Activated CD4-positive, alpha-beta T cell treated with anti-CD3 and anti-CD28 coated beads, Interleukin-2, amount 10 ng/mL, durations not matched to agents 24 days and 14 days (primary cell): ENCODE measurements around the gene RCL1. TPM values are rescaled to one million over a fixed set of nuclear protein-coding genes. Genes with fewer than 3 reads are reported as not detected.
"Not testable (repeated sequence)": the region's sequence is repeated elsewhere in the genome, so short reads cannot be mapped to it uniquely, and the experiment has no call there.

Source experiments
- DNase-seq: peaks from one replicate; pipeline ENCODE4 v3.0.0; 2022
- H3K27ac Mint-ChIP-seq: one replicate; pipeline ENCODE4 v1.8.0; 2022; ENCODE audit warnings: mild to moderate bottlenecking, mixed read lengths
- H3K27me3 Mint-ChIP-seq: one replicate; pipeline ENCODE4 v1.8.0; 2022; ENCODE audit warnings: mixed read lengths
- H3K36me3 Mint-ChIP-seq: one replicate; pipeline ENCODE4 v1.8.0; 2022; ENCODE audit warnings: low read depth, mild to moderate bottlenecking, mixed read lengths
- H3K4me1 Mint-ChIP-seq: one replicate; pipeline ENCODE4 v1.8.0; 2021; ENCODE audit warnings: mixed read lengths
- H3K4me3 Mint-ChIP-seq: one replicate; pipeline ENCODE4 v1.8.0; 2022; ENCODE audit warnings: mild to moderate bottlenecking, moderate library complexity, mixed read lengths
- H3K9me3 Mint-ChIP-seq: one replicate; pipeline ENCODE4 v1.8.0; 2021; ENCODE audit warnings: mixed read lengths
- intact Hi-C: fragments of 100-400 bp; cut with micrococcal nuclease; formaldehyde crosslinking; loops from one replicate; pipeline ENCODE4 v1.15.1; 2023
- total RNA-seq: library from RNA; stranded (reverse); gene quantifications from 2 replicates; pipeline ENCODE4 v1.2.3, GENCODE V29; 2022

RCL1 gene
- total RNA-seq, 1 donor from 2014 or later: 44.6 TPM

DNA sequence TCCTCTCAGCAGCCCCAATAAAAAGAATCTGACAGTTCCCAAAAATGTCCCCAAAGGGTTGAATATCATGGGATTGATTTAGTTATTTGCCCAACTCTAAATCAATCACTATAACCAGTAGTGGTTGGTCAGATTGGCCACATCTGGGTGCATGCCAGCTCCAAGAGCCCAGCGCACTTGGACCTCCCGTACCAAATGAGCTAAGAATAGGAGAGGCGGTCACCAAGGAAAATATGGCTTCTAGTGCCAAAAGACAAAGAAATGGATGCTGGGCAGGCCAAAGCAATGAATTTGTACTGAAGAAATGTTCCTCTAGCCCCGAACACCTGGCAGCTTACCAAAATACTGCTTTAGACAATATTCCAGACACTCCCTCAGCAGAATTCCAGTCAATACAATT, 80.3 kb downstream of the RCL1 start:
- DNase-seq: no peak
- no peak overlapping the region for H3K4me3 Mint-ChIP-seq
- intact Hi-C loops: no loop called here

DNA sequence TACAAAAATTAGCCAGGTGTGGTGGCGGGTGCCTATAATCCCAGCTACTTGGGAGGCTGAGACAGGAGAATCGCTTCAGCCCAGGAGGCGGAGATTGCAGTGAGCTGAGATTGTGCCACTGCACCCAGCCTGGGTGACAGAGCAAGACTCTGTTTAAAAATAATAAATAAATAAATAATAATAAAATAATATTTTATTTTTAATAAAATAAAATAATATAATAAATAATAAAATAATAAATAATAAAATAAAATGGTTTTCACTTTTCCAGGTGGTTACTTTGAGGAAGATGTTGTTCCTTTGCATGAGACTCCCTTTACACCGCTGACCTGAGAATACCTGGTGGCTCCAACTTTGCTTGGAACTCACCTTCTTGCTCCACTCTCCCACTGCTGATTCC, 82.8 kb downstream of the RCL1 start:
- Mint-ChIP-seq H3K4me3 (no peak overlapping the region), H3K27me3 (no peaks in the 10 kb centered on the region), H3K27ac (no peak overlapping the region), H3K4me1 (peaks cover 8% of the 10 kb centered on the region), H3K9me3 (peaks cover 10% of the 10 kb centered on the region), H3K36me3 (peaks cover 9% of the 10 kb centered on the region)
- no peak for DNase-seq
- intact Hi-C loops: no loop called here

More for the DNA sequence above, 80.3 kb downstream of the RCL1 start:
- H3K9me3 Mint-ChIP-seq: peaks cover 7% of the 10 kb centered on the region
- H3K4me1 Mint-ChIP-seq: peaks cover 6% of the 10 kb centered on the region
- H3K36me3 Mint-ChIP-seq: peaks cover 13% of the 10 kb centered on the region
- no peaks in the 10 kb centered on the region for H3K27me3 Mint-ChIP-seq
- H3K27ac Mint-ChIP-seq: no peak overlapping the region

DNA sequence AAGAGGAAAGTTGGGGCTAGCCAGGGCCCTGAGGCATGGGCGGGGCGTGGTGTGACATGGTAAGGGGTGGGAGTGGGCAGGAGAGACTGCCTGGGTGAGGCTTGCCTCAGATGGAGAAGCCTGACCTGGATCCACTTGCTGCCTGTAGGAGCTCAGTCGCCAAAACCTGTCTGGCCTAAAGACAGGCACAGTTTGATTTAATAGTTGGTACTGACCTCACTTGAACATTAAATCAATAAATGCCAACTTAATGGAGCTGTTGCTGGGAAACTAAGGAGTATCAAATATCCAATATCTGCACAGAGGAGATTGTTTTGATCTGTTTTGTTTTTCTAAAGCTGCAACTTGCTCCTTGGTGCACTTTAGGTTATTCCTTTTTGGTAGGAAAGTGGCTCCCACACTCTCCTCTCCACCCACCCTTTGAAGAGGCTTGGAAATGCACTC, 86.4 kb downstream of the RCL1 start:
- Mint-ChIP-seq H3K27ac (no peak overlapping the region), H3K36me3 (peaks cover 5% of the 10 kb centered on the region), H3K9me3 (peaks cover 10% of the 10 kb centered on the region), H3K27me3 (no peaks in the 10 kb centered on the region), H3K4me3 (no peak overlapping the region), H3K4me1 (peaks cover 3% of the 10 kb centered on the region)
- intact Hi-C loops: no loop called here
- no peak for DNase-seq

DNA sequence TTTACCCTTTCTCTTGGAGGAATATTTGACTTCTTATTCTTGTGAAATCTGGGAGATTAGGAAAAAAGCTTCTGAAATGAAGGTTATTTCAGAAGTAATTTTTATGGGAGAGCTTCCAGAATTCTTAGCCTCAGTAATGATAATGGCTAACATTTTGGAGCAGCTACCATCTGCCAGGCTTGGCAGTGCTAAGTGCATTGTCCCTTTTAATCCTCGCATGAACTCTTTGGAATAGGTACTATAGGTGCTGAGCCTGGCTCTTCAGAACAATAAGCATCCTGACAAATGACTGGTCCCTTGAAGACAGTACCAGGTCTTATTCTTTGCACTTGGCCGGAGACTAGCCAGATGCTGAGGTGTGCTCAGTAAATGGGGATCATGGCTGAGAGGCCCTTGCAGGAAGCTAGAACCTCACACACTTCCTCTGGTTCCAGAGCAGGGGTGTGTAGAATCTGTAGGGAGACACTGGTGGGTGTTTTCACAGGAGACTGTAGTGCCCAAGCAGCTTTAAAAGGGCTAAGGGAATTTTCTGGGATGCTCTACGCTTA, 90.7 kb downstream of the RCL1 start:
- DNase-seq: no peak
- Mint-ChIP-seq H3K4me1 (peaks cover 2% of the 10 kb centered on the region), H3K27ac (no peak overlapping the region), H3K4me3 (no peak overlapping the region), H3K36me3 (peaks cover 2% of the 10 kb centered on the region), H3K9me3 (peaks cover 3% of the 10 kb centered on the region), H3K27me3 (no peaks in the 10 kb centered on the region)
- intact Hi-C loops: no loop called here

DNA sequence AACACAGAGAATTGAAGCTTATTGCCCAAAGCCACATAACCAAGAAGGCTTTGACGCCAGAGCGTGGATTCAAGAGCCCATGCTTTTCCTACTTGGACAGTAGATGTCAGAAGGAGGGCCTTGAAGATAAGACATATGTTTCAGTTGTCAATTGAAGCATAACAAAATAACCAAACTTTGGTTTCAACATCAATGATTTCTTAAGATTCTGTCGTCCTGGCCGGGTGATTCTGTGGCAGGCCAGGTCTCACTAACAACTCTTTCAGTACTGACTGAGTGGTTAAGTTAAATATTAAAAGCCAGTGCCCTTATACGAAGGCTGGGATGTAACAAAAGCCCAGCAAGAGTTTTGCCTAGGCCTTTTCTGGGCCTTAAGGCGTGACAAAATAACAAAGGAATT, 94.0 kb downstream of the RCL1 start:
- intact Hi-C loops: no loop called here
- no peak overlapping the region for H3K27ac Mint-ChIP-seq
- H3K9me3 Mint-ChIP-seq: peaks cover 3% of the 10 kb centered on the region
- H3K27me3 Mint-ChIP-seq: no peaks in the 10 kb centered on the region
- no peak for DNase-seq
- no peak overlapping the region for H3K4me3 Mint-ChIP-seq
- peaks cover 2% of the 10 kb centered on the region for H3K36me3 Mint-ChIP-seq
- no peaks in the 10 kb centered on the region for H3K4me1 Mint-ChIP-seq

DNA sequence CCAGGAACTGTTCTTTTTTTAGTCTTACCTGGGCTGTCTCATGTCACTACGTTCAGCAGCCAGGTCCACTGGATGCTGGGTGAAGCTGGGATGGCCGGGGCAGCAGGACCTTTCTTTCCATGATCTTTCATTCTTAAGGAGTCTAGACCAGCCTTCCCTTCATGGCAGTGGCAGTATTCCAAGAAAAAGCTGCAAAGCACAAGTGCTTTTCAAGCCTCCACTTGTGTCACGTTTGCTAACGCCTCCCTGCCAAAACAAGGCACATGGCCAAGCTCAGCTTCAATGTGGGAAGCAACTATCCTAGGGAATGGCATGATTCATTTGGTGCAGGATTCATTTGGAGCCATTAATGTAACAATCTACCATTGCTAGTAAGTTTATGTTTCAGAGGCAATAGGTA, 94.8 kb downstream of the RCL1 start:
- H3K27me3 Mint-ChIP-seq: no peaks in the 10 kb centered on the region
- intact Hi-C loops: no loop called here
- H3K36me3 Mint-ChIP-seq: peaks cover 4% of the 10 kb centered on the region
- no peak overlapping the region for H3K27ac Mint-ChIP-seq
- no peak for DNase-seq
- no peak overlapping the region for H3K4me3 Mint-ChIP-seq
- H3K9me3 Mint-ChIP-seq: peaks cover 6% of the 10 kb centered on the region
- H3K4me1 Mint-ChIP-seq: no peaks in the 10 kb centered on the region

DNA sequence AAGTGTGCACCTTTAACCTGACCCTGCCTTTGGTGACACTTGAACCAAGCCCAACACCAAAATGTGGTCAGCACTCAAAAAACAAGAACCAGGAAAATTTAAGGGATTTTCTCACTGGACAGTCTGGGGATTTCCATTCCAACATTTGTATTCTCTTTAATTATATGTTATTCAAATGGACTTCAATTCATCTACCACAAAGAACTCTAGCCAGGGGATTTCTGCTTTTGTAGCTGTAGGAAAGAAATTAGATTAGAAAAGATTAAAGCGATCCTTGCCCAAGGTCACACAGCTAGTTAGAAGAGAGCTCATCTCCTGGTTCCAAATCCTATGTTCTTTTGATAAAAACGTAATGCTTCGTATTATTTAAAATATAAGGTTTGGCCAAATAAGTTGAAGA, 97.5 kb downstream of the RCL1 start:
- Mint-ChIP-seq H3K27me3 (no peaks in the 10 kb centered on the region), H3K27ac (no peak overlapping the region), H3K9me3 (peaks cover 13% of the 10 kb centered on the region), H3K4me3 (no peak overlapping the region), H3K4me1 (peaks cover 8% of the 10 kb centered on the region), H3K36me3 (peaks cover 4% of the 10 kb centered on the region)
- no peak for DNase-seq
- intact Hi-C loops: no loop called here

DNA sequence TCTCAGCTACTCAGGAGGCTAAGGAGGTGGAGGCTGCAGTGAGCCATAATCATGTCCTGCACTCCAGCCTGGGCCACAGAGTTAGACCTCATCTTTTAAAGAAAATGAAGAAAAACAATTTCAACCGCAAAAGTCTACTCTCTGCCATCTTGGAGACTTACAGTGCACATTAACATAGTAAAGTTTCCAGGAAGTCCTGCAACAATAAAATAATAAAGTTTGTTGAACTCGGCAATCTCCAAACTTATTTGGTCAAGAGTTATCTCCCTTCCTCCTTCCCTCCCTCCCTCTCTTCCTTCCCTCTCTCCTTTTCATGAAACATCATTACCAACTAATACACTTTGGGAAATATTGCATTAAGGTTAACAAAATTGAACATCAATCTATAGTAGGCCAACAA, 98.2 kb downstream of the RCL1 start:
- Mint-ChIP-seq H3K27ac (no peak overlapping the region), H3K9me3 (peaks cover 13% of the 10 kb centered on the region), H3K36me3 (peaks cover 4% of the 10 kb centered on the region), H3K27me3 (no peaks in the 10 kb centered on the region), H3K4me3 (no peak overlapping the region), H3K4me1 (peaks cover 11% of the 10 kb centered on the region)
- intact Hi-C loops: no loop called here
- no peak for DNase-seq

DNA sequence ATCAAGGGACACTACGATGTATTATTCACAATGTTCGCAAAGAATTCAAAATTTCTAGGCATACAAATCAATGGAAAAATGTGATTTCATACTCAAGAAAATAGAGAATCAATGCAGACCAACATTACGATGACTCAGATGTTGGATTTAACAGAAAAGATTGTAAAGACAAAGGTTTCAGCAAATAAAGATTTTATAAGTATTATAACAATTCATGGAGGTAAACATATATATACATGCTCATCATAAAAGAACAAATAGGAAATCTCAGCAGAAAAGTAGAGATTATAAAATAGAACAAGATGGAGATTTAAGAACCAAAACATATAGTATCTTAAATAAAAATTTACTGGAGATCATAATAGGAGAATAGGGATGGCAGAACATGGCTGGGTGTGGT, 98.9 kb downstream of the RCL1 start:
- Mint-ChIP-seq H3K27me3 (no peaks in the 10 kb centered on the region), H3K27ac (no peak overlapping the region), H3K4me3 (no peak overlapping the region), H3K36me3 (peaks cover 3% of the 10 kb centered on the region), H3K9me3 (peaks cover 15% of the 10 kb centered on the region), H3K4me1 (peaks cover 11% of the 10 kb centered on the region)
- no peak for DNase-seq
- intact Hi-C loops: no loop called here

DNA sequence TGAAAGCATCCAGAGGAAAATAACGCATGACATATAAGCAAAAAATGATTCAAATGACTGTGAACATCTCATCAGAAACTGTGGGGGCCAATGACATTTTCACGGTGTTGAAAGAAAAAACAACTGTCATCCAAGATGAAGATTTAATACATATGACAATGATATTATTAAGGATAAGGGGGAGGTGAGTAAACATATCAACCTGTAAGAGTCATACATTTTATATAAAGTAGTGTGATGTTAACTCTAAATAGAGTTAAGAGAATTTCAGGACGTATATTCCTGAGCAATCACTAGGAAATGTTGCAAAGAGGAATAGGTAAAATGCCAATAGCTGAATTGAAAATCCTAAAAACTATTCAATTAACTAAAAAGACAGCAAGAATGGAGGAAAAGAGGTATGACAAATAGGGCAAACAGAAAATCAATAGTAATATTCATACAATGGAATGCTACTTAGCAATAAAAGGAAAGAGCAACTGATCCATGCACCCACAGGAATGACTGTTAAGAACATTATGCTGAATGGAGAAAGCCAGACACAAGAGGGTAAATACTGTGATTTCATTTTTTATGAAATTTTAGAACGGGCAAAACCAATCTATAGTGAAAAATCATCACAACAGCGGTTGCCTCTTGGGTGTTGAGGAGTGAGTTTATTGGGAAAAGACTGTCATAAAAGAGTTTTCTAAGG, 99.9 kb downstream of the RCL1 start:
- Mint-ChIP-seq H3K27ac (no peak overlapping the region), H3K36me3 (peaks cover 6% of the 10 kb centered on the region), H3K4me1 (peaks cover 11% of the 10 kb centered on the region), H3K9me3 (peaks cover 19% of the 10 kb centered on the region), H3K4me3 (no peak overlapping the region), H3K27me3 (no peaks in the 10 kb centered on the region)
- intact Hi-C loops: no loop called here
- DNase-seq: no peak

DNA sequence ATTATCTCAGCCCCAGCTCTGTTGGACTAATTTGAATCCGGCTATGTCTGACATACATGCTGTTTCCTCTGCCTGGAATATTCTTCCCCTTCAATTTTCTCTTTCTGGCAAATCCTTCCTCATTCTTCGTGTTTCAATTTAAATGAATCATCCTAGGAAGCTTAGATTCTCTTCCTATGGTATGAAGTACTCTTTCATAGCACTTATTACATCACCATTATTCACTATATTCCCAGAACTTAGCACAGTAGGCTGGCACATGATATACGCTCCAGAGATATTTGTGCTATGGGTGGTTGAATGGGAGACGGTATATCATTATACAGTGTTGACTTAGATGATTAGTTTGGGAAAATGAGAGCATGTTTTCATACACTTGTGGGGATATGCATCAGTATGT, 101.3 kb downstream of the RCL1 start:
- Mint-ChIP-seq H3K4me3 (no peak overlapping the region), H3K4me1 (peaks cover 11% of the 10 kb centered on the region), H3K27me3 (no peaks in the 10 kb centered on the region), H3K36me3 (peaks cover 15% of the 10 kb centered on the region), H3K27ac (no peak overlapping the region), H3K9me3 (peaks cover 28% of the 10 kb centered on the region)
- no peak for DNase-seq
- intact Hi-C loops: no loop called here

DNA sequence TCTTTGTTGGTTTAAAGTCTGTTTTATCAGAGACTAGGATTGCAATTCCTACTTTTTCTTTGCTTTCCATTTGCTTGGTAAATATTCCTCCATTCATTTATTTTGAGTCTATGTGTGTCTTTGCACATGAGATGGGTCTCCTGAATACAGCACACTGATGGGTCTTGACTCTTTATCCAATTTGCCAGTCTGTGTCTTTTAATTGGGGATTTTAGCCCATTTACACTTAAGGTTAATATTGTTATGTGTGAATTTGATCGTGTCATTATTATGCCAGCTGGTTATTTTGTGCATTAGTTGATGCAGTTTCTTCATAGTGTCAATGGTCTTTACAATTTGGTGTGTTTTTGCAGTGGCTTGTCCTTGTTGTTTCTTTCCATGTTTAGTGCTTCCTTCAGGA, 107.1 kb downstream of the RCL1 start:
- H3K36me3 Mint-ChIP-seq: peaks cover 24% of the 10 kb centered on the region
- H3K27ac Mint-ChIP-seq, H3K4me1 Mint-ChIP-seq, H3K27me3 Mint-ChIP-seq, H3K4me3 Mint-ChIP-seq, intact Hi-C loops, DNase-seq: not testable (repeated sequence)
- H3K9me3 Mint-ChIP-seq: peaks cover 32% of the 10 kb centered on the region

DNA sequence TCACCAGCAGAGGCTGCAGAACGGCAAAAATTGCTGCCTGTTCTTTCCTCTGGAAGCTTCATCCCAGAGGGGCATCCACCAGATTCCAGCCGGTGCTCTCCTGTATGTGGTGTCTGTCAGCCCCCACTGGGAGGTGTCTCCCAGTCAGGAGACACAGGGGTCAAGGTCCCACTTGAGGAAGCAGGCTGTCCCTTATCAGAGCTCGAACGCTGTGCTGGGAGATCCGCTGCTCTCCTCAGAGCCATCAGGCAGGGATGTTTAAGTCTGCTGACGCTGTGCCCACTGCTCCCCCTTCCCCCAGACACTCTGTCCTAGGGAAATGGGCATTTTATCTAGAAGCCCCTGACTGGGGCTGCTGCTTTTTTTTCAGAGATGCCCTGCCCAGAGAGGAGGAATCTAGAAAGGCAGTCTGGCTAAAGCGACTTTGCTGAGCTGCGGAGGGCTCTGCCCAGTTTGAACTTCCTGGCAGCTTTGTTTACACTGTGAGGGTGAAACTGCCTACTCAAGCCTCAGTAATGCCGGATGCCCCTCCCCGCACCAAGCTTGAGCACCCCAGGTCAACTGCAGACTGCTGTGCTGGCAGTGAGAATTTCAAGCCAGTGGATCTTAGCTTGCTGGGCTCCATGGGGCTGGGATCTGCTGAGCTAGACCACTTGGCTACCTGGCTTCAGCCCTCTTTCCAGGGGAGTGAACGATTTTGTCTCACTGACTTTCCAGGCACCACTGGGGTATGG, 108.8 kb downstream of the RCL1 start:
- intact Hi-C loops, H3K27me3 Mint-ChIP-seq, H3K4me1 Mint-ChIP-seq: not testable (repeated sequence)
- Mint-ChIP-seq H3K4me3 (peak overlapping the region; percentile 8), H3K9me3 (peaks cover 31% of the 10 kb centered on the region), H3K27ac (peak overlapping the region; percentile 58), H3K36me3 (peaks cover 24% of the 10 kb centered on the region)
- peak; percentile 76 for DNase-seq

DNA sequence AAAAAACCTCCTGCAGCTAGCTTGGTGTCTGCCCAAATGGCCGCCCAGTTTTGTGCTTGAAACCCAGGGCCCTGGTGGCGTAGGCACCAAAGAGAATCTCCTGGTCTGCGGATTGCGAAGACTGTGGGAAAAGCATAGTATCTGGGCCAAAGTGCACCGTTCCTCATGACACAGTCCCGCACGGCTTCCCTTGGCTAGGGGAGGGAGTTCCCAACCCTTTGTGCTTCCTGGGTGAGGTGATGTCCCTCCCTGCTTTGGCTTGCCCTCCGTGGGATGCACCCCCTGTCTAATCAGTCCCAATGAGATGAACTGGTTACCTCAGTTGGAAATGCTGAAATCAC, 109.4 kb downstream of the RCL1 start:
- intact Hi-C loops: no loop called here
- DNase-seq: no peak
- Mint-ChIP-seq H3K9me3 (peaks cover 26% of the 10 kb centered on the region), H3K4me1 (peaks cover 4% of the 10 kb centered on the region), H3K27ac (no peak overlapping the region), H3K36me3 (peaks cover 24% of the 10 kb centered on the region), H3K4me3 (no peak overlapping the region), H3K27me3 (no peaks in the 10 kb centered on the region)
